Activated naive CD8-positive, alpha-beta T cell (primary cell): ENCODE results near the gene ARMC8.
A peak's percentile ranks its signal among the peaks of the same experiment; 100 is the strongest.
"Not testable (repeated sequence)": the region's sequence is repeated elsewhere in the genome, so short reads cannot be mapped to it uniquely, and the experiment has no call there.

Experiments
- H3K27ac Mint-ChIP-seq: one replicate; pipeline ENCODE4 v1.8.0; 2021; ENCODE audit warnings: mixed read lengths
- H3K27me3 Mint-ChIP-seq: one replicate; pipeline ENCODE4 v1.8.0; 2021; ENCODE audit warnings: mixed read lengths
- H3K36me3 Mint-ChIP-seq: one replicate; pipeline ENCODE4 v1.8.0; 2021; ENCODE audit warnings: mixed read lengths
- H3K4me1 Mint-ChIP-seq: one replicate; pipeline ENCODE4 v1.8.0; 2021; ENCODE audit warnings: low read depth, mixed read lengths
- H3K4me3 Mint-ChIP-seq: one replicate; pipeline ENCODE4 v1.8.0; 2021; ENCODE audit warnings: mild to moderate bottlenecking, mixed read lengths
- H3K9me3 Mint-ChIP-seq: one replicate; pipeline ENCODE4 v1.8.0; 2021; ENCODE audit warnings: low read depth, mixed read lengths

Gene ARMC8

DNA sequence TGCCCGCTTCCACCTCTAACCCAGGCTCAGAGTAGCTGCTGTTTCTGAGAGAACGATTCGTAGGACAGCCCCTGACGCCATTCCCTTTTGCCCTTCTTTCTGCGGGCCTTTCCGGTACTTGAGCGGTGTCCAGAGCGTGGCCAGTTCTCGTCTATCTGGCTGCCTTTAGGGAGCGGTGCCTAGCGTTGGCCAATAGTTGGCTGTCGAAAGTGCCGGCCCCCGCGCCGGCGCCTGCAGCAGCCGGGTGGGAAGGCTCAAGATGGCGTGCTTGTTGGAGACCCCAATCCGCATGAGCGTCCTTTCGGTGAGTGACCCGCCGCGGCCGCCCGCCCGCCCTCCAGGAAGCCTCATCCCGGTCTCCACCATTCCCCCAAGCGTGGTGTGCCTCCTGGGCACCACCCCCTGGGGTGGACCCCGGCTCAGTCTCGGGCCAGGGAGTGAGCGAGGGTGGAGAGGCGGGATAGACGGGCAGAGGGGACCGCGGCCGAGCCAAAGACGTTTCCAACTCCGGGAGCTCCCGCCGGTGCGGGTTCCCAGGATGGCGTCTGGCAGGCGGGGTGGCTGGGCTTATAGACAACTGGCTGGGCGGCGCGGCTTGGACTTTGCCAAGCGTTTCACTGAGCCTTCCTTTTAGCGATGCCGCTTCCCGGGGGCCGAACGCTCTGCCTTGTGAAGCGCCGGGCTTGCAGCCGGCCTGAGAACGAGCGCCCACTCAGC lies at the start of gene ARMC8:
TSS of gene ARMC8 (plus strand) at position 6 of the 717 bp plus-strand sequence. CDS start at position 260, 254 bp downstream.
- H3K36me3 Mint-ChIP-seq: peaks cover 9% of the 10 kb centered on the region
- peak within 1 kb of the TSS; percentile 98 for H3K4me3 Mint-ChIP-seq
- peak within 1 kb of the TSS; percentile 99 for H3K27ac Mint-ChIP-seq
- no peaks in the 10 kb centered on the region for H3K27me3 Mint-ChIP-seq
- H3K9me3 Mint-ChIP-seq: no peaks in the 10 kb centered on the region
- H3K4me1 Mint-ChIP-seq: peaks cover 38% of the 10 kb centered on the region

DNA sequence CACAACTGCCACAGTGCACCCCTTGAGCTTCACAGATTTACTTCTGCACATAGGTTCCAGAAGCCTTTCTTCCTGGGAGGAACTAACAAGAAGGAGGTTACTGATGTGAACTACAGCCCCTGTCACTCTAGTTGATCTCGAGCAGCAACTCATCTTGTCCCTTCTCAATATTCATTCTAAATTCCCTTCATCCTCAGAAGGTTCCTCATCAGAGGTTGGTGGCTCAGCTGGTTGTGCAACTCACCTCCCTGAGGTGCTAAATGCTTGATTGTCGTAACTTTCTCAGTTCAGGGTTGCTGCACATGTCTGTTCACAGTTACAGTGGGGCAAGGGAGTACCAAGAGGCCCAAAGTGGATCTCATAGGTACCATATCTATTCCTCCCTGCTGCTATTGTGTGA lies 49.2 kb upstream of the ARMC8 start:
- Mint-ChIP-seq H3K4me1 (no peaks in the 10 kb centered on the region), H3K36me3 (no peaks in the 10 kb centered on the region)

DNA sequence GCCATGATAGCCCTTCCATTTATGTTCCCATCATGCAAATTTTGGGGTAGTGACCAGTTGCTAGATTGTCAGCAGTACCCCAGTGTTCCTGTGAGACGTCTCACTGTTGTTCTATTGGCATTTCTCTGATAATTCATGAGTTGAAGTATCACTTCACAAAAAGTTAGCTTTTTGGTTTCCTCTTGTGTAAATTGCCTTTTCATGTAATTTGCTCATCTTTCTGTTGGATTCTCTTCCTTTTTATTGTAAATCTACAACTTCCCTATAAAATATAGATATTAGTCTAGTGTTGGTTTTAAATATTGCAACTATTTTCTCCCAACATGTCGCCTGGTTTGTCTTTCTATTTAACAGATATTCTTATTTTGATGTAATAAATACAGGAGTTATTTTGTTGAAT lies 47.4 kb upstream of the ARMC8 start:
- Mint-ChIP-seq H3K9me3 (no peaks in the 10 kb centered on the region), H3K4me1 (no peaks in the 10 kb centered on the region), H3K36me3 (no peaks in the 10 kb centered on the region), H3K4me3 (no peak overlapping the region), H3K27me3 (peaks cover 3% of the 10 kb centered on the region), H3K27ac (no peak overlapping the region)

More for the DNA sequence above, 49.2 kb upstream of the ARMC8 start:
- Mint-ChIP-seq H3K27me3 (peaks cover 3% of the 10 kb centered on the region), H3K27ac (no peak overlapping the region), H3K4me3 (no peak overlapping the region), H3K9me3 (no peaks in the 10 kb centered on the region)

- Mint-ChIP-seq H3K4me1 (no peaks in the 10 kb centered on the region), H3K27ac (no peak overlapping the region), H3K36me3 (no peaks in the 10 kb centered on the region), H3K9me3 (no peaks in the 10 kb centered on the region), H3K27me3 (peaks cover 3% of the 10 kb centered on the region), H3K4me3 (no peak overlapping the region)
Measured at GRCh38 chr3:138140940-138141339, 46.2 kb upstream of the ARMC8 start.

- H3K4me3 Mint-ChIP-seq, H3K4me1 Mint-ChIP-seq, H3K36me3 Mint-ChIP-seq, H3K27ac Mint-ChIP-seq, H3K9me3 Mint-ChIP-seq, H3K27me3 Mint-ChIP-seq: not testable (repeated sequence)
Measured at GRCh38 chr3:138142181-138142580, 44.9 kb upstream of the ARMC8 start.

DNA sequence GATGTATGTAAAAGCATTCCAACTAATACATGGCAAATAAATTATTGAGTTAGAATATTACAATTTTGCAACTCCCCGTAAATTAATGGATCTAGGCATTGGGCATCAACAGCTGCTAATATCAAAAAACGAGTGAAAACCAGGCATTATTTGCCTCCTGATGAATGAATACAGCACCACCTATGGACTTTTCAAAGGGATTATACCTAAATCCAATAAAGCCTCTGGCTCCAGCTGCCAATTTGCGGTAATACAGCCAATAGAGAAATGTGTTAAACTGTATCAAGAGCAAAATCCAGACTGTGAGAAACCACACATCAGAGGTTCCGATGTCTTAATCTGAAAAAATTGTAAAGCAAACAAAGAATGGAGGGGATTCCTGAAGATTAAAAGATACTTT lies 38.6 kb upstream of the ARMC8 start:
- Mint-ChIP-seq H3K36me3 (no peaks in the 10 kb centered on the region), H3K27me3 (peaks cover 1% of the 10 kb centered on the region), H3K4me1 (no peaks in the 10 kb centered on the region), H3K9me3 (peaks cover 2% of the 10 kb centered on the region), H3K27ac (no peak overlapping the region), H3K4me3 (no peak overlapping the region)

DNA sequence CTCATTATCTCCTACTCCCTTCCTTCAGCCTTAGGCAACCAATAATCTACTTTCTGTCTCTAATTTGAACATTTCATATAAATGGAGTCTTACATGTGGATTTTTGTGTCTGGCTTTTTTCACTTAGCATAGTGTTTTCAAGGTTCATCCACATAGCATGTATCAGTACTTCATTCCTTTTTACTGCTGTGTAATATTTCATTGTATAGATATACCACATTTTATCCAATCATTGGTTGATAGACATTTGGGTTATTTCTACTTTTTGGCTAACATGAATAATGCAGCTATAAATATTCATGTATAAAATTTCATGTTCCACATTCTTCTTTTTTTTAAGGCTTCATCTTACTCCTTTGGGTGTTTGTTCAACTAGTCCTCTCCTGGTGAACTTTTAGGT lies 32.6 kb upstream of the ARMC8 start:
- no peaks in the 10 kb centered on the region for H3K27me3 Mint-ChIP-seq
- no peak overlapping the region for H3K27ac Mint-ChIP-seq
- H3K9me3 Mint-ChIP-seq: peaks cover 10% of the 10 kb centered on the region
- H3K4me3 Mint-ChIP-seq: no peak overlapping the region
- peaks cover 2% of the 10 kb centered on the region for H3K36me3 Mint-ChIP-seq
- no peaks in the 10 kb centered on the region for H3K4me1 Mint-ChIP-seq

DNA sequence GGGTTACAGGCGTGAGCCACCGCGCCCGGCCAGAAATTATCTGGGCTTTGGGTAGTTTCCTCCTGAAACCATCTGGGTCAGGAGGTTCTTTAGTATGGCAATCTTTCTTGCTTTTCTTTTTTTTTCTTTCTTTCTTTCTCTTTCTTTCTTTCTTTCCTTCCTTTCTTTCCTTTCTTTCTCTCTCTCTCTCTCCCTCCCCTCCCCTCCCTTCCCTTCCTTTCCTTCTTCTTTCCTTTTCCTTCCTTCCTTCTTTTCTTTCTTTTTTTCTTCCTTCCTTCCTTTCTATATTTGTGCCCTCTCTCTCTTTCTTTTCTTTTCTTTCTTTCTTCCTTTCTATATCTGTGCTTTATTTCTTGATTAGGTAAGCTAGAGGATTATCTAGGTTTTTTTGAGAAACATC lies 29.4 kb upstream of the ARMC8 start:
- Mint-ChIP-seq H3K36me3 (peaks cover 5% of the 10 kb centered on the region), H3K27me3 (no peaks in the 10 kb centered on the region), H3K27ac (no peak overlapping the region), H3K9me3 (peaks cover 10% of the 10 kb centered on the region), H3K4me1 (no peaks in the 10 kb centered on the region), H3K4me3 (no peak overlapping the region)

- peaks cover 8% of the 10 kb centered on the region for H3K4me1 Mint-ChIP-seq
- H3K9me3 Mint-ChIP-seq: no peaks in the 10 kb centered on the region
- peak overlapping the region; percentile 41 for H3K27ac Mint-ChIP-seq
- H3K36me3 Mint-ChIP-seq: peaks cover 5% of the 10 kb centered on the region
- H3K27me3 Mint-ChIP-seq: no peaks in the 10 kb centered on the region
- H3K4me3 Mint-ChIP-seq: no peak overlapping the region
Measured at GRCh38 chr3:138165061-138165460, 22.0 kb upstream of the ARMC8 start.

DNA sequence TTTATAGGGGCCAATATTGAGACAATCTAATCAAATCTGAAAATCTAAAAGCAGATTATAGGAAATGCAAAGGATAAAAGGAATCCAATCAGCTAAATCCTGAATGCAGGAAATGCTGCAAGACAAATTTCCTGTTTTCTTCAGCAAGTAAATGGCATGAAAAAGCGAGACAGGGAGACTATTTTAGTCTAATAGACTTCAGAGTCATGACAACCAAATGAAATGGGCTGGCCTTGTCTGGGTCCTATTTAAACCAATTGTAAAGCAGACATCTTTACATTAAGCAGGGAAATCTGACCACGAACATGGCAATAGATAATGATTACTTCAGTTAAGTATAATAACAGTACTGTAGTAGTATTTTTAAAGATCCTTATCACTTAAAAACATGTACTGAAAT lies 14.5 kb upstream of the ARMC8 start:
- peak overlapping the region; percentile 70 for H3K4me3 Mint-ChIP-seq
- H3K27me3 Mint-ChIP-seq: no peaks in the 10 kb centered on the region
- peak overlapping the region; percentile 24 for H3K27ac Mint-ChIP-seq
- H3K4me1 Mint-ChIP-seq: peaks cover 37% of the 10 kb centered on the region
- no peaks in the 10 kb centered on the region for H3K9me3 Mint-ChIP-seq
- H3K36me3 Mint-ChIP-seq: no peaks in the 10 kb centered on the region

GRCh38 chr3:138173769-138174420 lies 13.2 kb upstream of the ARMC8 start:
- Mint-ChIP-seq H3K9me3 (no peaks in the 10 kb centered on the region), H3K36me3 (no peaks in the 10 kb centered on the region), H3K27ac (peak overlapping the region; percentile 99), H3K27me3 (no peaks in the 10 kb centered on the region), H3K4me1 (peaks cover 37% of the 10 kb centered on the region), H3K4me3 (peak overlapping the region; percentile 98)

DNA sequence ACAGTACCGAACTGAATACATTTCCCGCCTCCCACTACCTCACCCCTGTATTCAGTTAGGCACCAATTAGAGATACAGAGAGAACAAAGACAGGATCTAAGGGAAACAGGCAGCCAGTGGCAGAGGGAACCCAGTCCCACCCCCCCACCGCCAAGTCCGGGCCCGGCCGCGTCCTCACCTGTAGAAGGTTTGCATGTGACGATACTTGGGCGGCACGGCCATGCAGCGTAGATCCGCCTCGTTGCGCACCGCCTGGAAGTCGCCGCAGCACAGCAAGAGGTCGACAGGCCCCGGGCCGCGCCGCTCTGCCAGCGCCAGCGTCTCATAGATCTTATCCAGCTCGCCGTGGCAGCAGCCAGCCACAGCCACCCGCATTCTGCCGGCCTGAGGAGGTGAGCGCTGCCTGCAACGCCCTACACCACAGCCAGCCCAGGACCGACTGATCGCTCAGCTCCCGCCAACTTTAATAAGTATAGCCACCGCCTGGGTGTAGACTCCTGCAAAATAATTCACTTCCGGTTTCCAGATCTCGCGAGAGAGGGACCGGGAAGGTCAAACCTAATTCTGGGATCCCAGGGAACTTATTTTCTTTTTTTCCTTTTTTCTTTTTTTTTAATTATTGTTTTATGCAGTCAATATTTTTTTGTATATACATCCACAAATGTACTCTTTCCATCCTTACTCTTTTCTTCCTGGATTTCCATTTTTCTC lies 12.5 kb upstream of the ARMC8 start, which contains the start of gene DBR1:
TSS of gene DBR1 (minus strand) at position 501 of the 711 bp plus-strand sequence. CDS start at position 375, 126 bp downstream.
- peak within 1 kb of the TSS; percentile 98 for H3K4me3 Mint-ChIP-seq
- no peaks in the 10 kb centered on the region for H3K9me3 Mint-ChIP-seq
- no peaks in the 10 kb centered on the region for H3K36me3 Mint-ChIP-seq
- H3K27ac Mint-ChIP-seq: peak within 1 kb of the TSS; percentile 99
- H3K4me1 Mint-ChIP-seq: peaks cover 37% of the 10 kb centered on the region
- H3K27me3 Mint-ChIP-seq: no peaks in the 10 kb centered on the region

- no peak overlapping the region for H3K4me3 Mint-ChIP-seq
- no peaks in the 10 kb centered on the region for H3K36me3 Mint-ChIP-seq
Measured at GRCh38 chr3:138180375-138181029, 6.6 kb upstream of the ARMC8 start.

GRCh38 chr3:138184994-138185393 lies 2.1 kb upstream of the ARMC8 start:
- no peak overlapping the region for H3K4me3 Mint-ChIP-seq

More at GRCh38 chr3:138180375-138181029, 6.6 kb upstream of the ARMC8 start:
- Mint-ChIP-seq H3K27me3 (no peaks in the 10 kb centered on the region), H3K27ac (no peak overlapping the region), H3K4me1 (peaks cover 3% of the 10 kb centered on the region), H3K9me3 (no peaks in the 10 kb centered on the region)

DNA sequence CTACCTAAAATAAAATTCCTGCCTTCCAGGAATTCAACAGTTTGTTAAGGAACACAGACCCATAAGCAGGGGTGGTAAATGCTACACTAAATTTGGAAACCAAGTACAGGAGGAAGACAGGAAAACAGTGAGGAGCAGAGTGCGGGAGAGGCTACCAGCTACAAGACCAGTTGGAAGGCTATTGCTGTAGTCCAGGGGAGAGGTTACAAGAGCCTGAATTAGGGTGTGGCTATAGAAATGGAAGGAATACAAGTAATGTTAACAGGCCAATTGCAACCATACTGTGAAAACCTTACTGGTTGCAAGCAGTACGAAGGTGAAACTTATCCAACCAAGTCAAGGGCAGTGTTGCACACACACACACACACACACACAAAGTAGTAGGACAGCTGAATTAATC lies 880 bp upstream of the ARMC8 start:
- peaks cover 28% of the 10 kb centered on the region for H3K4me1 Mint-ChIP-seq
- no peak overlapping the region for H3K27ac Mint-ChIP-seq
- H3K9me3 Mint-ChIP-seq: no peaks in the 10 kb centered on the region
- no peaks in the 10 kb centered on the region for H3K27me3 Mint-ChIP-seq
- H3K4me3 Mint-ChIP-seq: peak overlapping the region; percentile 98
- peaks cover 4% of the 10 kb centered on the region for H3K36me3 Mint-ChIP-seq

More at GRCh38 chr3:138184994-138185393, 2.1 kb upstream of the ARMC8 start:
- no peaks in the 10 kb centered on the region for H3K27me3 Mint-ChIP-seq
- H3K27ac Mint-ChIP-seq: no peak overlapping the region
- H3K9me3 Mint-ChIP-seq: no peaks in the 10 kb centered on the region
- peaks cover 23% of the 10 kb centered on the region for H3K4me1 Mint-ChIP-seq
- peaks cover 4% of the 10 kb centered on the region for H3K36me3 Mint-ChIP-seq
